H9 (cell line): ENCODE measurements around the gene NCCRP1. TPM values are rescaled to one million over a fixed set of nuclear protein-coding genes. Genes with fewer than 3 reads are reported as not detected.

Experiments
- DNase-seq: peaks from one replicate; pipeline ENCODE4 v3.0.0-alpha.2; 2017
- H2AFZ ChIP-seq: one replicate; pipeline ENCODE4 v1.6.1; 2013; ENCODE audit warnings: mild to moderate bottlenecking, low read length, control low read depth, moderate library complexity
- H2AK5ac ChIP-seq: 2 replicates; pipeline ENCODE4 v1.6.1; 2013; ENCODE audit warnings: low read length, control low read depth, mixed read lengths; ENCODE audit not compliant: insufficient read length
- H2BK120ac ChIP-seq: one replicate; pipeline ENCODE4 v1.6.1; 2013; ENCODE audit warnings: low read depth, mild to moderate bottlenecking, low read length, control low read depth, inconsistent platforms; ENCODE audit not compliant: poor library complexity, severe bottlenecking
- H2BK12ac ChIP-seq: 2 replicates; pipeline ENCODE4 v1.6.1; 2013; ENCODE audit warnings: low read length, control low read depth, mixed read lengths, low read depth; ENCODE audit not compliant: insufficient read length
- H2BK15ac ChIP-seq: 2 replicates; pipeline ENCODE4 v1.6.1; 2013; ENCODE audit warnings: low read depth, low read length, control low read depth
- H2BK20ac ChIP-seq: one replicate; pipeline ENCODE4 v1.6.1; 2013; ENCODE audit warnings: low read depth, mild to moderate bottlenecking, low read length, control low read depth, inconsistent platforms; ENCODE audit not compliant: poor library complexity, severe bottlenecking
- H2BK5ac ChIP-seq: 2 replicates; pipeline ENCODE4 v1.6.1; 2013; ENCODE audit warnings: low read length, control low read depth, mixed read lengths; ENCODE audit not compliant: insufficient read length
- H3K14ac ChIP-seq: 2 replicates; pipeline ENCODE4 v1.6.1; 2013; ENCODE audit warnings: low read length, control low read depth; ENCODE audit not compliant: insufficient read depth
- H3K18ac ChIP-seq: 2 replicates; pipeline ENCODE4 v1.6.1; 2013; ENCODE audit warnings: low read depth, mild to moderate bottlenecking, mixed read lengths, low read length, control low read depth; ENCODE audit not compliant: insufficient read length
- H3K23ac ChIP-seq: 2 replicates; pipeline ENCODE4 v1.6.1; 2013; ENCODE audit warnings: low read length, control low read depth, mixed read lengths, low read depth; ENCODE audit not compliant: insufficient read length
- H3K23me2 ChIP-seq: 2 replicates; pipeline ENCODE4 v1.6.1; 2013; ENCODE audit warnings: low read depth, mild to moderate bottlenecking, mixed read lengths, low read length, control low read depth; ENCODE audit not compliant: insufficient read length, poor library complexity, severe bottlenecking
- H3K27ac ChIP-seq: 2 replicates; pipeline ENCODE4 v1.5.1; 2013; ENCODE audit warnings: low read length, control low read depth, mixed read lengths, low read depth; ENCODE audit not compliant: insufficient read length
- H3K27me3 ChIP-seq: 2 replicates; pipeline ENCODE4 v1.6.1; 2013; ENCODE audit warnings: low read length, control low read depth, inconsistent platforms; ENCODE audit not compliant: insufficient read depth
- H3K4ac ChIP-seq: 2 replicates; pipeline ENCODE4 v1.6.1; 2013; ENCODE audit warnings: low read depth, mild to moderate bottlenecking, control low read depth, inconsistent platforms, low read length, moderate library complexity
- H3K4me1 ChIP-seq: 2 replicates; pipeline ENCODE4 v1.6.1; 2013; ENCODE audit warnings: low read length, control low read depth, inconsistent platforms; ENCODE audit not compliant: insufficient read depth
- H3K4me2 ChIP-seq: 2 replicates; pipeline ENCODE4 v1.6.1; 2013; ENCODE audit warnings: low read length, control low read depth, mixed read lengths; ENCODE audit not compliant: insufficient read length, insufficient read depth
- H3K56ac ChIP-seq: 2 replicates; pipeline ENCODE4 v1.6.1; 2013; ENCODE audit warnings: low read depth, mild to moderate bottlenecking, mixed read lengths, low read length, control low read depth; ENCODE audit not compliant: insufficient read length
- H3K79me1 ChIP-seq: 2 replicates; pipeline ENCODE4 v1.6.1; 2013; ENCODE audit warnings: low read depth, mild to moderate bottlenecking, moderate library complexity, low read length, control low read depth, inconsistent platforms; ENCODE audit not compliant: insufficient read depth, poor library complexity, severe bottlenecking
- H3K79me2 ChIP-seq: 2 replicates; pipeline ENCODE4 v1.6.1; 2013; ENCODE audit warnings: low read length, control low read depth, inconsistent platforms; ENCODE audit not compliant: insufficient read depth
- H3K9ac ChIP-seq: 2 replicates; pipeline ENCODE4 v1.6.1; 2013; ENCODE audit warnings: low read length, control low read depth, mixed read lengths; ENCODE audit not compliant: insufficient read length; ENCODE audit errors: extremely low read depth
- H3K9me3 ChIP-seq: one replicate; pipeline ENCODE4 v1.6.1; 2013; ENCODE audit warnings: low read depth, low read length, inconsistent platforms; ENCODE audit not compliant: control insufficient read depth
- H3T11ph ChIP-seq: one replicate; pipeline ENCODE4 v1.6.1; 2013; ENCODE audit warnings: mild to moderate bottlenecking, low read length, control low read depth, inconsistent platforms
- H4K20me1 ChIP-seq: one replicate; pipeline ENCODE4 v1.6.1; 2013; ENCODE audit not compliant: control insufficient read depth, insufficient read length, insufficient read depth
- H4K5ac ChIP-seq: 2 replicates; pipeline ENCODE4 v1.6.1; 2013; ENCODE audit warnings: low read depth, mild to moderate bottlenecking, mixed read lengths, low read length, control low read depth; ENCODE audit not compliant: insufficient read length
- H4K8ac ChIP-seq: replicated peaks from 2 replicates; pipeline ENCODE4 v1.6.1; 2013; ENCODE audit warnings: low read length, control low read depth, mixed read lengths, low read depth; ENCODE audit not compliant: insufficient read length
- H4K91ac ChIP-seq: 2 replicates; pipeline ENCODE4 v1.6.1; 2013; ENCODE audit warnings: low read depth, mild to moderate bottlenecking, moderate library complexity, mixed read lengths, low read length, control low read depth; ENCODE audit not compliant: insufficient read length
- H3K27ac Mint-ChIP-seq, 3 experiments: 2 replicates in 2 of 3; 3 replicates in 1 of 3; pipeline ENCODE4 v1.8.0; 2020 to 2021; ENCODE audit warnings: mixed read lengths in 3 of 3, mild to moderate bottlenecking in 1 of 3, moderate library complexity in 1 of 3
- H3K27me3 Mint-ChIP-seq: 2 replicates; pipeline ENCODE4 v1.8.0; 2021; ENCODE audit warnings: low read depth, mild to moderate bottlenecking, moderate library complexity, mixed read lengths
- H3K36me3 Mint-ChIP-seq, 3 experiments: 2 replicates in 2 of 3; 3 replicates in 1 of 3; pipeline ENCODE4 v1.8.0; 2020 to 2021; ENCODE audit warnings: low read depth in 3 of 3, mixed read lengths in 3 of 3; ENCODE audit not compliant: insufficient read depth in 1 of 3
- H3K4me1 Mint-ChIP-seq, 2 experiments: 2 replicates each; pipeline ENCODE4 v1.8.0; 2020; ENCODE audit warnings: mixed read lengths in 2 of 2
- H3K4me3 Mint-ChIP-seq, 2 experiments: 2 replicates in 1 of 2; 3 replicates in 1 of 2; pipeline ENCODE4 v1.8.0; 2020 to 2021; ENCODE audit warnings: mild to moderate bottlenecking in 2 of 2, mixed read lengths in 2 of 2, moderate library complexity in 1 of 2
- H3K9me3 Mint-ChIP-seq, 2 experiments: 2 replicates in 1 of 2; 3 replicates in 1 of 2; pipeline ENCODE4 v1.8.0; 2020; ENCODE audit warnings: mild to moderate bottlenecking in 2 of 2, mixed read lengths in 2 of 2, moderate library complexity in 1 of 2
- CTCF ChIP-seq: fragments of 200-600 bp; sonication (generic); conservative IDR thresholded peaks from 3 replicates; pipeline ENCODE4 v1.8.0; 2021; ENCODE audit warnings: antibody characterized with exemption, mild to moderate bottlenecking
- WGBS: extraction: QIAGEN DNeasy Blood & Tissue Kit; methylation state at CpG from one replicate; pipeline ENCODE4 v1.1.7; 2013; ENCODE audit warnings: missing lambda C conversion rate, low lambda C conversion rate, mixed read lengths; ENCODE audit not compliant: insufficient read length; ENCODE audit errors: extremely low coverage; 5-methylcytosine and 5-hydroxymethylcytosine counted together
- total RNA-seq: library from RNA; stranded (reverse); gene quantifications from 2 replicates; pipeline ENCODE4 v1.2.1, GENCODE V29; 2021

Gene NCCRP1
- total RNA-seq, 1 experiment from 2014 or later: 1.9 TPM

- no peaks in the 10 kb centered on the region for H3K79me2 ChIP-seq
- Mint-ChIP-seq H3K4me1 (no peaks in the 10 kb centered on the region; a peak in 2 of 4 replicates), H3K4me3 (peak overlapping the region in 1 of 2 experiments; percentile 30; a peak in 1 of 5 replicates), H3K27ac (no peak overlapping the region), H3K27me3 (peaks cover 62% of the 10 kb centered on the region), H3K9me3 (no peaks in the 10 kb centered on the region; a peak in 1 of 5 replicates), H3K36me3 (no peaks in the 10 kb centered on the region)
- H3K27me3 ChIP-seq: peaks cover 3% of the 10 kb centered on the region; the same call in 1 of the 2 replicates
- no peak overlapping the region for H3K23ac ChIP-seq
- no peaks in the 10 kb centered on the region for H3K79me1 ChIP-seq
- no peak overlapping the region for H2BK12ac ChIP-seq
- no peak overlapping the region for H4K91ac ChIP-seq
- H2BK120ac ChIP-seq: no peak overlapping the region
- no peak overlapping the region for H2BK15ac ChIP-seq
- peak; percentile 53 for TF ChIP-seq CTCF
- no peak overlapping the region for H3K4ac ChIP-seq
- no peak overlapping the region for H3K9ac ChIP-seq
- WGBS: no CpG with 5 or more reads among the region's 3 CpGs
- H3K18ac ChIP-seq: no peak overlapping the region
- no peaks in the 10 kb centered on the region for H3K9me3 ChIP-seq
- H3T11ph ChIP-seq: no peak overlapping the region
- no peak overlapping the region for H3K14ac ChIP-seq
- H3K4me1 ChIP-seq: no peaks in the 10 kb centered on the region
- no peak overlapping the region for H2AK5ac ChIP-seq
- H3K56ac ChIP-seq: no peak overlapping the region
- no peak overlapping the region for H4K8ac ChIP-seq
- H3K27ac ChIP-seq: no peak overlapping the region
- H2BK20ac ChIP-seq: no peak overlapping the region
- no peak overlapping the region for H2BK5ac ChIP-seq
- H4K5ac ChIP-seq: no peak overlapping the region
- no peaks in the 10 kb centered on the region for H4K20me1 ChIP-seq
- DNase-seq: peak; percentile 55
- no peak overlapping the region for H2AFZ ChIP-seq
- no peak overlapping the region for H3K4me2 ChIP-seq
- no peaks in the 10 kb centered on the region for H3K23me2 ChIP-seq
Measured at GRCh38 chr19:39224910-39225309, 28.1 kb downstream of the NCCRP1 start.
